HG02884 (cell line): ENCODE data around the gene SCRN3.
"Not testable (repeated sequence)": the region's sequence is repeated elsewhere in the genome, so short reads cannot be mapped to it uniquely, and the experiment has no call there.

Source experiments
- ATAC-seq: cut with Tn5 transposase; IDR thresholded peaks from one replicate; pipeline ENCODE4 v1.9.1; 2021; ENCODE audit warnings: mild to moderate bottlenecking, moderate library complexity; ENCODE audit not compliant: unreplicated experiment

SCRN3 gene, protein sequence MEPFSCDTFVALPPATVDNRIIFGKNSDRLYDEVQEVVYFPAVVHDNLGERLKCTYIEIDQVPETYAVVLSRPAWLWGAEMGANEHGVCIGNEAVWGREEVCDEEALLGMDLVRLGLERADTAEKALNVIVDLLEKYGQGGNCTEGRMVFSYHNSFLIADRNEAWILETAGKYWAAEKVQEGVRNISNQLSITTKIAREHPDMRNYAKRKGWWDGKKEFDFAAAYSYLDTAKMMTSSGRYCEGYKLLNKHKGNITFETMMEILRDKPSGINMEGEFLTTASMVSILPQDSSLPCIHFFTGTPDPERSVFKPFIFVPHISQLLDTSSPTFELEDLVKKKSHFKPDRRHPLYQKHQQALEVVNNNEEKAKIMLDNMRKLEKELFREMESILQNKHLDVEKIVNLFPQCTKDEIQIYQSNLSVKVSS

DNA sequence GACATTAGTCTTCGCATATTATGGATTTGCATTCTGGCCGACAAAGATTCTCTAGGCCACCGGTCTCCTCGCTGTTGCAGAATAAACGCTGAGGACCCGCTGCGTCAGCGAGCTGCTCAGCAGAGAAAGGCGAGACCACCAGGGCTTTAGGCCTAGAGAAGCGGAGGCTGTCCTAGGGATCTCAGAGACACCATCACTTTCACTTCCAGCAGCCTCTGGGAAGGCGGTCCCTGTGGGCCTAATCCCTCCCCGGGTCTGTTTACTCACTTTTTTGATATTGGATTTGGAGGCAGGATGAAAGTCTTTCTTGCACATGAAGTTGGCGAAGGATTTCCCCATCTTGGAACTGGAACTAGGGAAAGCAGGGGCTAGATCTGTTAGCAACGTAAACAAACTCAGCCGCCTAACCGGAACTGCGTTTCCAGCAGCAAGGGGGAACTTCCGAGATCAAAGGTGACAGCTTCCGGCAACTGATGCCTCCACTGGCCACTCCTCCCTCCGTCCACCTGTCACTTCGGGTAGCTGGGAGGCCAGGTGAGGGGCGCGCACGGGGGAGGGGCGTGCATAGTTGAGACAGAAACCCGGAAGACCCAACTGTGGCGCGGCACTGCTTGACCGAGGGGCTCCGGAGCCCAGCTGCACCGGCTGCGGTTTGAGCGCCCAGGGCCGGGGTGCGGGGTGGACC lies at the start of gene SCRN3:
SCRN3 (plus strand) TSS at position 447 of the 685 bp plus-strand sequence. CDS start 2,554 bp downstream, outside the sequence.
- peak; percentile 97 for ATAC-seq

DNA sequence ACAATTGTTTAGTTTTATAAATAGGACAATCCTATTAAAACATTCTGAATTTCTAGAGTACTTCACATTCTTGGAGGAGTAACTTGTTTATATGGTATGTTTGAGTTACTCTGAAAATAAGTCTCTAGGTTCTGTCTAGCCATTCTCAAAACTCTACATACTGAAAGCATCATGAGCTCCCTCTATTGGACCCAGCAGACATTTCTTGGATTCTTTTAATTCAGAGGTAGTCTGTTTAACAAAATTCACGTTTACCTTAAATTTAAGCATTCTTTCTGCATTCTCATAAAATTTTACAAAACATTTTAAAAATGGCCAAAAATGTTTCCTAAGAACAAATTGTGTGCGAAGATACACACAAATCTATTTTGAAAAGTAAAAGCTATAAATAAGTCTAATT lies 45.5 kb upstream of the SCRN3 start:
- ATAC-seq, result no peak

DNA sequence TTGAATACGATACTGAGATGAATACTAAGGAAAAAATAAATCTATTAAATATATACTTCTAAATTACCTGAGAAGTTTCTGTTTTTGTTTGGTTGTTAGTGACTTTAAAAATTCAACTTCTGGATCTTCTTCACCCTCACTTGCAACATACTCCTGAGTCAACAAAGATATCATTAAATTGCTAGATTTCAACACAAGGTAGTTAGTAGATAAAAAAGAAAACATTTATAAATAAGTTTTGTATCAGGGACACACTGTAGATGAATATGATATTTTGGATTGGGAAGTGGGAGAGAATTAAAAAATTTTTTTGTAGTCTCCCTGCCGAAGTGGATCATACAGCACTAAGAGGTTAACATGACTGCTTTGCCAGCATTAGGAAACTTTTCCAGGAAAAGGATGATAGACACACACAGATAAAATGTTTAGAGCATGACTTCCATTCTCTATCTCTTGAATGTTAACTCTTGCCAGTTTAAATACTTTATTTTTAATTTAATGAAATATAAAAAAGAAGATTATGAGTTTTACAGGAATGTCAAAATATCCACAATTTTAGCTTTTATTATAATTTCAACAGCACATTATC lies 44.8 kb upstream of the SCRN3 start:
- no peak for ATAC-seq

DNA sequence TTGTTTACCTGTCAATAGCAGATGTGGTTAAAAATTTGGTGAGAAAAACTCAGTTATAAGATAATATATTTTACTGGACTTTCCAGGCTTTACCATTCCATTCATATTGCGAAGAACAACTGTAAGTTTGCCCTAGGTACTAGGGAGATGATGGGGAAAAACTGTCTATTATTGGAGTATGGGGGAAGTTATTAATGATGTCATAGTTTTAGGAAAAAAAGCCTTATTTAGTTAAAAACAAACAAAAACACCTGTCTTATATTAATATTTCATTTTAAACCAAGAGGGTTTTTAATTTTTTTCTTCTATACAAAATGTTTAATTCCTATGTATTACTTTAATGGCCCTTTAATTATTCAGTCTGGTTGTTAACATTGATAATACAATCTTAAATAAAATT lies 42.5 kb upstream of the SCRN3 start:
- no peak for ATAC-seq

DNA sequence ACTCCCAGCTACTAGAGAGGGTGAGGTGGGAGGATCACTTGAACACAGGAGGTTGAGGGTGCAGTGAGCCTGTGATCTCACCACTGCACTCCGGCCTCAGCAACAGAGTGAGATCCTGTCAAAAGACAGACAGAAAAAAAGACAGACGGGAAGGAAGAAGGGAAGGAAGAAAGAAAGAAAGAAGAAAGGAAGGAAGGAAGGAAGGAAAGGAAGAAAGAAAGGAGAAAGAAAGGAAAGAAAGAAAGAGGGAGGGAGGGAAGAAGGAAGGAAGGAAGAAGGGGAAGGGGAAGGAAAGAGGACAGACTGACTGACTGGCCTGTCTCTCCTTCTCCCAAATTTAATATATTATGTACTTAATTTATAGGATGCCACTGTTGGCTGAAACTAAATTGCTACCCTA lies 39.2 kb upstream of the SCRN3 start:
- ATAC-seq, result no peak

DNA sequence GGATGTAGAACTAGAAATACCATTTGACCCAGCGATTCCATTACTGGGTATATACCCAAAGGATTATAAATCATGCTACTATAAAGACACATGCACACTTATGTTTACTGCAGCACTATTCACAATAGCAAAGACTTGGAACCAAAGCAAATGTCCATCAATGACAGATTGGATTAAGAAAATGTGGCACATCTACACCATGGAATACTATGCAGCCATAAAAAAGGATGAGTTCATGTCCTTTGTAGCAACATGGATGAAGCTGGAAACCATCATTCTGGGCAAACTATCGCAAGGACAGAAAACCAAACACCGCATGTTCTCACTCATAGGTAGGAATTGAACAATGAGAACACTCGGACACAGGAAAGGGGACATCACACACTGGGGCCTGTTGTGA lies 35.9 kb upstream of the SCRN3 start:
- not testable (repeated sequence) for ATAC-seq

DNA sequence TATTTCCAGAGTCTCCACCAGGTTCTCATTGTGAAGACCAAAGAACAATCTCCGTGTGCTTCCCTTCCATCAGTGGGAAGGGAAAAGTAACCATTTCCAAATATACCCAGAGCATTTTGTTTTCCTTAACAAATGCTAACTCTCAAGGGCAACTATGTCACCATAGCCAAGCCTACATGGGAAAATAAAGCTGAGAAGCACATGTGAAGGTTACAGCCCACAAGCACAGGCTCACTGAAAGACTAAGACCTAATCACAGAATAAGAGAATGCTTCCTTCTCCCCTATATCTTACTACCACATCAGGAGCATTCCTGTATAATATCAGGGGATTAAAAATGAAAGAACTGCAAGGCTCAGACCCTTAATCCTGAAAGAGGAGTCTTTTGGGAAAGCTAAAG lies 32.6 kb upstream of the SCRN3 start:
- no peak for ATAC-seq

DNA sequence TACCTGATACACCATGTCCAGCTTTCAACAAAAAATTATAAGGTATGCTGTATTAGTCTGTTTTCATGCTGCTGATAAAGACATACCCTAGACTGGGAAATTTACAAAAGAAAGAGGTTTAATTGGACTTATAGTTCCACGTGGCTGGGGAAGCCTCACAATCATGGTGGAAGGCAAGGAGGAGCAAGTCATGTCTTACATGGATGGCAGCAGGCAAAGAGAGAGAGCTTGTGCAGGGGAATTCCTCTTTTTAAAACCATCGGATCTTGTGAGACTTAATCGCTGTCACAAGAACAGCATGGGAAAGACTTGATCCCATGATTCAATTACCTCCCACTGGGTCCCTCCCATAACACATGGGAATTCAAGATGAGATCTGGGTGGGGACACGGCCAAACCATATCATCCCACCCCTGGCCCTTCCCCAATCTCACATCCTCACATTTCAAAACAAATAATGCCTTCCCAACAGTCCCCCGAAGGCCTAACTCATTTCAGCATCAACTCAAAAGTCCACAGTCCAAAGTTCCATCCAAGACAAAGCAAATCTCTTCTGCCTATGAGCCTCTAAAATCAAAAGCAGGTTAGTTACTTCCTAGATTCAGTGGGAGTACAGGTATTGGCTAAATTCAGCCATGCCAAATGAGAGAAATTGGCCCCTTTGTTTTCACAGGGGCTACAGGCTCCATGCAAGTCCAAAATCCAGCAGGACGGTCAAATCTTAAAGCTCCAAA lies 31.9 kb upstream of the SCRN3 start:
- not testable (repeated sequence) for ATAC-seq

DNA sequence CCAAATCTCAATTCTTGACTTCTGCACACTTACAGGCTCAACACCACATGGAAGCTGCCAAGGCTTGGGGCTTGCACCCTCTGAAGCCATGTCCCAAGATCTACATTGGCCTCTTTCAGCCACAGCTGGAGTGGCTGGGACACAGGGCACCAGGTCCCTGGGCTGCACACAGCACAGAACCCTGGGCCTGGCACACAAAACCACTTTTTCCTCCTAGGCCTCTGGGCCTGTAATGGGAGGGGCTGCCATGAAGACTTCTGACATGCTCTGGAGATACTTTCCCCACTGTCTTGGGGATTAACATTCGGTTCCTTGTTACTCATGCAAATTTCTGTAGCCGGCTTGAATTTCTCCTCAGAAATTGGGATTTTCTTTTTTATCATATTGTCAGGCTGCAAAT lies 30.9 kb upstream of the SCRN3 start:
- ATAC-seq, result no peak

DNA sequence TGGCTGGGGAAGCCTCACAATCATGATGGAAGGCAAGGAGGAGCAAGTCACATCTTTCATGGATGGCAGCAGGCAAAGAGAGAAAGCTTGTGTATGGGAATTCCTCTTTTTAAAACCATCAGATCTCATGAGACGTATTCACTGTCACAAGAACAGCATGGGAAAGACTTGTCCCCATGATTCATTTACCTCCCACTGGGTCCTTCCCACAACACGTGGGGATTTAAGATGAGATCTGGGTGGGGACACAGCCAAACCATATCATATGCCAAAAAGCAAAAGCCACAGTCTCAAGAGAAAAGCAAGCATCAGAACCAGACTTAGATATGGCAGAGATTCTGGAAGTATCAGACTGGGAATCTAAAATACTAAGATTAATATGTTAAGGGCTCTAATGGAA lies 30.0 kb upstream of the SCRN3 start:
- ATAC-seq, result no peak

DNA sequence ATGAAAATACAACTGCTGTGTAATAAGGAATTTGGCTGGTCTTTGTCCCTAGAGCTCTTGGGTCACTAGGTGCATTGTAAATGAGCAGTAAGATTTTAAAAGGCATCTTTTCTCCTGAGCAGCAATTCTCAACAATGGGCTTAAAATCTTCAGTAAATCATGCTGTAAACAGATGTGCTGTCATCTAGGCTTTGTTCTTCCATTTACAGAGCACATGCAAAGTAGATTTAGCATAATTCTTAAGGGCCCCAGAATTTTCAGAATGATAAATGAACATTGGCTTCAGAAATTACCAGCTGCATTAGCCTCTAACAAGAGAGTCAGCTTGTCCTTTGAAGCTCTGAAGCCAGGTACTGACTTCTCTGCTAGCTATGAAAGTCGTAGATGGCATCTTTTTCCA lies 26.8 kb upstream of the SCRN3 start:
- no peak for ATAC-seq

DNA sequence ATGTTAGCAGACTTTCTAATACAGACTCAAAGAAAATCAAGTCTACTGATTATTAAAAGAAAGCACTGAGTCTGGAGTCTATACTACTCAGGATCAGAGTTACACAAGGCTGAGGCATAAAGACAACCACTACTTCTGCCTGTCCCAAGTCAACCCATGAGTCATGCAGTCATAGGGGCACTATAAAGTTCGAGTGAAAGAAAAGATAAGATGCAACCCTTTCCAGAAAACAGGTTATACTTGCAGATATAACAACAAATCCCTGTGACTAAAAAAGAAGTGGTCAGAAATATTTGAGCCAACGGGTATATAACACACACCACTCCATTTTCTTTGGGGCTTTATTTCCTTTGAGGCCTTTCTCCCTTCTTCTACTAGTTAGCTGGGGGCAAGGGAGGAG lies 18.6 kb upstream of the SCRN3 start:
- ATAC-seq, result no peak

DNA sequence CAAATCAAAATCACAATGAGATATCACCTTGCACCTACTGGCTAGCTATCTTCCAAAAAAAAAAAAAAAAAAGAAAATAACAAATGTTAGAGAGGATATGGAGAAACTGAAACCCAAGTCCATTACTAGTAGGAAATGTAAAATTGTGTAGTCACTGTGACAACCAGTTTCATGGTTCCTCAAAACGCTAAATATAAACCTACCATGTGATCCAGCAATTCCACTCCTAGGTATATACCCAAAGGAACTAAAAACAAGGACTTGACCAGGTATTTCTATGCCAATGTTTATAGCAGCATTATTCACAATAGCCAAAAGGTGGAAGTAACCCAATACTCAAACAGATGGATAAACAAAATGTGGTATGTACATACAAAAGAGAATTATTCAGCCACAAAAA lies 11.7 kb upstream of the SCRN3 start:
- no peak for ATAC-seq

DNA sequence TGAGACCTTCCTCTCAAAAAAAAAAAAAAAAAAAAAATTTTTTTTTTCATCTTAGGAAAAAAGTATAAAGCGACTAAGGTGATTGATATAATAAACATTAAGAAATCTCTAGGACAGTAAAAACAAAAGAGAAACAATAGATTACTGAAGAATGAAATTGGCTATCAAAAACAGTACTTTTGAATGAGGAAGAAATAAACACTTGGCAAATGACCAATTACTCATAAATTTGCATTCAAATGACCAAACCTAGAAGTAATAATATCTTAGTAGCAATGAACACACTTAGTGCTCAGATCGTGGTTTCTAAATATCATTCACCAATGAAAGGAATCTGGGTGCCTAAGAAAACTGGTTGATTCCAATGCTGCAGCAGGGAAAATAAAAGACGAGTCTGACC lies 10.3 kb upstream of the SCRN3 start:
- no peak for ATAC-seq

DNA sequence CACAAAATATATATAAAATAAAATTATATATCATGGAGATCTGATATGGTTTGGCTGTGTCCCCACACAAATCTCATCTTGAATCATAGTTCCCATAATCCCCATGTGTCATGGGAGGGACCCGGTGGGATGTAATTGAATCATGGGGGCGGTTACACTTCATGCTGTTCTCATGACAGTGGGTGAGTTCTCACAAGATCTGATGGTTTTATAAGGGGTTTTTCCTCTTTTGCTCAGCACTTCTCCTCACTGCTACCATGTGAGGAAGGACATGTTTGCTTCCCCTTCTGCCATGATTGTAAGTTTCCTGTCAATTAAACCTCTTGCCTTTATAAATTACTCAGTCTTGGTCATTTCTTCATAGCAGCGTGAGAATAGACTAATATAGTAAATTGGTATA lies 6.8 kb upstream of the SCRN3 start:
- ATAC-seq, result not testable (repeated sequence)

DNA sequence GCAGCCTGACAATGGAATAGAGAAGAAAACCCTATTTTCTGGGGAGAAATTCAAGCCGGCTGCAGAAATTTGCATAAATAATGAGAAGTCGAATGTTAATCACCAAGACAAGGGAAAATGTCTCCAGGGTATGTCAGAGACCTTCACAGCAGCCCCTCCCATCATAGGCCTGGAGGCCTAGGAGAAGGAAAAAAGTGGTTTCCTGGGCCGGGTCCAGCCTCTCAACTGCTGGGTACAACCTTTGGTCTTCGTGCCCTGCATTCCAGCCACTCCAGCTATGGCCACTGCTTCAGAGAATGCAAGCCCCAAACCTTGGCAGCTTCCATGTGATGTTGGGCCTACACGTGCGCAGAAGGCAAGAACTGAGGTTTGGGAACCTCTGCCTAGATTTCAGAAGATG lies 6.0 kb upstream of the SCRN3 start:
- no peak for ATAC-seq

DNA sequence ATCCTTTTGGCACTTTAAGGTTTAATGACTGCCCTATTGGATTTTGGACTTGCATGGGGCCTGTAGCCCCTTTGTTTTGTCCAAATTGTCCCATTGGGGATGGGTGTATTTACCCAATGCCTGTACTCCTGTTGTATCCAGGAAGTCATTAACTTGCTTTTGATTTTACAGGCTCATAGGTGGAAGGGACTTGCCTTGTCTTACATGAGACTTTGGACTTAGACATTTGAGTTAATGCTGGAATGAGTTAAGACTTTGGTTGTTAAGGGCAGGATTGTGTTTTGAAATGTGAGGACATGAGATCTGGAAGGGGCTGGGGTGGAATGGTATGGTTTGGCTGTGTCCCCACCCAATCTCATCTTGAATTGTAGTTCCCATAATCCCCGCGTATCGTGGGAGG lies 5.2 kb upstream of the SCRN3 start:
- ATAC-seq, result not testable (repeated sequence)

DNA sequence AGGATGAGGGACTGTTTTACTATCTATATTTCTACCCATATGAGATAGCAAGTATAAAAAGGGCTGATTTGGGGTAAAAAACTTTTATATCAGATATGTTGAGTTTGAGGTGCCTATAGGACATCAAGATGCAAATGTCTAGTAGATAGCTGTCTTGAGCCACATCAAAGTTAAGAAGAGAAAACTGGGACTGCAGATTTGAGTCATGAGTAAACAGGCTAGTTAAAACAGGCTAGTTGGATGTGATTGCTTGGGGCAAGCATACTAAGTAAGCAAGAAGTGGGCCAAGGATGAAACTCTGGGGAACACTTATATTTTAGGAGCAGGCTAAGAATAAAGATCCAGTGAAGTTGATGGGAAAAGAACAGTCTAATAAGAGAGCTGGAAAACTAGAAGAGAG lies 2.8 kb upstream of the SCRN3 start:
- no peak for ATAC-seq

DNA sequence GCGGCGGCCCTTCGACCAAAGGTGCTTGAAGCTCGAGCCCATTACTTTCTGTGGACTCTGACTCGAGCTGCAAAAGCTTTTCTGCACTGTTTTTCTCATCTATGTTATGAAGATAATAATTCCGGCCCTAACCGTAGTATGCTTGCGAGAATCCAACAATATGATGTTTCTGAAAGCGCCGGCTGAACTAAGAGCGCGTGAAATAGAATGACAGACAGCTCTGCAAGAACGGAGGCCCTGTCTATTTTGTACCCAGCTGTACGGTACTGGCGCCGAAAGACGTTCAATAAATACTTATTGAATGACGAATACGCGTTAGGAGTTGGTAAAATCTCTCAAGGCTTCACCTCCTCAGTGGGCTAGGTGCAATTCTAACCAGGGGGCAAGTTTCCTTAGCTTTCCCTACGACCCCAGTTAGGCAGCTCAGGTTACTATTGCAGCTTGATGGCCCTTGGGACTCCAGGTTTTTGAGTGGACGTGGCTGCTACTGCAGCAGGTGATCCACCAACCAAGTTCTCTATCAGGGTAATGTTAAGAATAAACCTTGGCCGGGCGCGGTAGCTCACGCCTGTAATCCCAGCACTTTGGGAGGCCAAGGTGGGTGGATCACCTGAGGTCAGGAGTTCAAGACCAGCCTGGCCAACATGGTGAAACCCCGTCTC lies 570 bp downstream of the SCRN3 start:
- ATAC-seq, result peak; percentile 15

DNA sequence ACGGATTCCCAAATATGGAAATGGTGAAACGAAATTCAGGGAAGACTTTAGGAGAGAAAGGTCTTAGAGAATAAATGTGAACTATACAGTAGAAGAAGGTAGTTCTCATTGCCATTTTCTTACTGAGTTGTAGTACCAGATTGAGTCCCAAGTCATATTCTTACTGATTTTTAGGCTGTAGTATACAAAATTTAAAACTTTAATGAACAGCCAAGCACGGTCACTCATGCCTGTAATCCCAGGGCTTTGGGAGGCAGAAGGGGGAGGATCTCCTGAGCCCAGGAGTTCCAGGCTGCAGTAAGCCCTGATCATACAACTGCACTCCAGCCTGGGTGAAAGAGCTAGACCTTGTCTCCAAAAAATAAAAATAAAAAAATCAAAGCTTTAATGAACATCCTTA lies 2.2 kb downstream of the SCRN3 start:
- no peak for ATAC-seq

DNA sequence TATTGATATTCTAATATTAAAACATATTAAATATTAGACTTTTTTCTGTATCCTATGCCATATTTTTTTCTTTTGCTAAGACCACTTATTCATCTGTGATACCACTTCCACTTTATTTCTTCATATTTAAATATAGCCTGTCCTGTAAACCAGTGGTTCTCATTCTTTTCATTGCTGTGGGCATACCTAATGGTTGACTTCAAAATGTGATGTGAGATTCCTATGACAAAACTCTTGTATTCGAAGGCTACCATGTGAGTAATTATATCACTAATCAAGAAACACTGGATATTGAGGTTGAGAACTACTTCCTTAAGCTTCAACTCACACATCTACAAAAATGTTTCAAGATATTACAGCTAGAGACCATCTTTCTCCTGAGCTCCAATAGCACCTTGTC lies 3.6 kb downstream of the SCRN3 start:
- ATAC-seq, result no peak
